T-cell (primary cell): ENCODE results near the gene AGFG2. TPM values are rescaled to one million over a fixed set of nuclear protein-coding genes. Genes with fewer than 3 reads are reported as not detected.

Experiments
- ATAC-seq, 4 experiments: fragments of 200-7000 bp in 3 of 4; fragments of 150-1000 bp in 1 of 4; cut with Tn5 transposase; replicated peaks in 1 of 4; 1 replicate in 3 of 4; 2 replicates in 1 of 4; pipeline ENCODE4 v1.10.0; 2021; ENCODE audit warnings: moderate library complexity in 3 of 4, mild to moderate bottlenecking in 2 of 4, moderate number of reproducible peaks in 1 of 4
- CTCF ChIA-PET, 2 donors: fragments of 300-600 bp; sonication (Branson Sonifier 250); formaldehyde crosslinking; loops; one replicate each; lab custom pipeline; 2022; ENCODE audit warnings: antibody characterized with exemption in 2 of 2; lab: Charles Lee
- POLR2A ChIA-PET, 2 donors: fragments of 300-600 bp; sonication (Branson Sonifier 250); formaldehyde crosslinking; loops; one replicate each; lab custom pipeline; 2022; ENCODE audit warnings: antibody characterized with exemption in 2 of 2; lab: Charles Lee
- DNase-seq, 35 experiments: peaks; one replicate each; pipeline versions ENCODE4 v3.0.0 to v3.0.0-alpha.2; 2013 to 2023
- H3K27ac ChIP-seq: one replicate; pipeline ENCODE4 v1.5.1; 2013; ENCODE audit warnings: low read length
- H3K27me3 ChIP-seq, 2 experiments: replicated peaks in 1 of 2; 1 replicate in 1 of 2; 2 replicates in 1 of 2; pipeline versions ENCODE4 v1.6.1 to v1.7.0; 2013; ENCODE audit warnings: low read length in 1 of 2, mixed read lengths in 1 of 2; ENCODE audit not compliant: control insufficient read depth in 2 of 2, insufficient read depth in 2 of 2; ENCODE audit errors: extremely low read depth in 1 of 2
- H3K36me3 ChIP-seq, 2 donors: 1 replicate in 1 of 2; 2 replicates in 1 of 2; pipeline versions ENCODE4 v1.6.1 to v1.7.0; 2013; ENCODE audit warnings: low read length in 1 of 2; ENCODE audit not compliant: control insufficient read depth in 2 of 2, insufficient read depth in 1 of 2; ENCODE audit errors: extremely low read depth in 1 of 2
- H3K4me1 ChIP-seq, 2 experiments: 1 replicate in 1 of 2; 2 replicates in 1 of 2; pipeline versions ENCODE4 v1.6.1 to v1.7.0; 2013; ENCODE audit warnings: low read length in 2 of 2, mixed read lengths in 1 of 2; ENCODE audit not compliant: insufficient read depth in 2 of 2, control insufficient read depth in 1 of 2; ENCODE audit errors: extremely low read depth in 1 of 2
- H3K4me3 ChIP-seq, 2 donors: 1 replicate in 1 of 2; 2 replicates in 1 of 2; pipeline versions ENCODE4 v1.5.1 to v1.7.0; 2013; ENCODE audit warnings: mild to moderate bottlenecking in 2 of 2, low read length in 1 of 2, moderate library complexity in 1 of 2; ENCODE audit not compliant: control insufficient read depth in 1 of 2; ENCODE audit errors: extremely low read depth in 1 of 2
- H3K9me3 ChIP-seq: 2 replicates; pipeline ENCODE4 v1.7.0; 2013
- H3K27ac Mint-ChIP-seq, 2 donors: one replicate each; pipeline ENCODE4 v1.8.0; 2020 to 2021; ENCODE audit warnings: mild to moderate bottlenecking in 2 of 2, mixed read lengths in 2 of 2
- H3K27me3 Mint-ChIP-seq, 2 donors: one replicate each; pipeline ENCODE4 v1.8.0; 2021 to 2022; ENCODE audit warnings: mixed read lengths in 2 of 2
- H3K36me3 Mint-ChIP-seq: one replicate; pipeline ENCODE4 v1.8.0; 2021; ENCODE audit warnings: mixed read lengths
- H3K4me1 Mint-ChIP-seq, 3 donors: one replicate each; pipeline ENCODE4 v1.8.0; 2020 to 2022; ENCODE audit warnings: mixed read lengths in 3 of 3, mild to moderate bottlenecking in 1 of 3
- H3K4me3 Mint-ChIP-seq, 3 donors: one replicate each; pipeline ENCODE4 v1.8.0; 2020 to 2022; ENCODE audit warnings: mild to moderate bottlenecking in 3 of 3, mixed read lengths in 3 of 3, moderate library complexity in 3 of 3
- H3K9me3 Mint-ChIP-seq, 3 donors: one replicate each; pipeline ENCODE4 v1.8.0; 2020 to 2022; ENCODE audit warnings: mixed read lengths in 3 of 3
- WGBS: methylation state at CpG from one replicate; pipeline ENCODE4 v1.1.5; 2013; ENCODE audit warnings: missing lambda C conversion rate; ENCODE audit not compliant: insufficient coverage; 5-methylcytosine and 5-hydroxymethylcytosine counted together
- total RNA-seq, 35 experiments: library from RNA in 6 of 35; stranded (reverse) in 6 of 35; fragments of 120-200 nt in 1 of 35; gene quantifications; one replicate each; pipeline versions ENCODE4 v1.2.1 to v1.2.4 and lab custom pipeline; 2013 to 2026

AGFG2 gene
- total RNA-seq, 5 donors from 2014 or later (not counting 1 experiment from before 2014, with no cell fraction given), result 26.2 to 54.6 (median 40.2) TPM

- ATAC-seq, result no peak
- Histone ChIP-seq H3K4me3 (no peak overlapping the region), H3K4me1 (peaks cover 14 to 65% of the 10 kb centered on the region in 2 experiments), H3K27ac (no peak overlapping the region), H3K27me3 (no peaks in the 10 kb centered on the region), H3K36me3 (peaks cover 24 to 35% of the 10 kb centered on the region in 2 donors), H3K9me3 (no peaks in the 10 kb centered on the region)
- Mint-ChIP-seq H3K27me3 (no peaks in the 10 kb centered on the region), H3K27ac (peak overlapping the region; percentile 52 to 71), H3K4me3 (peak overlapping the region in 2 of 3 donors; percentile 25 to 71), H3K36me3 (peaks cover 16% of the 10 kb centered on the region), H3K4me1 (peaks cover 20 to 38% (median 38%) of the 10 kb centered on the region in 3 donors), H3K9me3 (no peaks in the 10 kb centered on the region)
- ChIA-PET POLR2A (no interaction called here), CTCF (interaction anchor here (0.5 to 0.7 kb wide), 2 partner anchors 124 to 134 kb away, joined by 4 read pairs; partner anchors contain the start of gene POP7 (in 1 of the 2))
- DNase-seq, result no peak
- WGBS, result 82% methylated on average over 11 of the region's 26 CpGs
These were observed 32.2 kb downstream of the AGFG2 start for GRCh38 chr7:100570954-100571828.

GRCh38 chr7:100571829-100572116 lies 32.8 kb downstream of the AGFG2 start:
- no peak for DNase-seq
- ATAC-seq, result no peak
- POLR2A ChIA-PET, result no interaction called here
- Histone ChIP-seq H3K36me3 (peaks cover 24 to 41% of the 10 kb centered on the region in 2 donors), H3K27me3 (no peaks in the 10 kb centered on the region), H3K4me1 (peaks cover 14 to 65% of the 10 kb centered on the region in 2 experiments), H3K27ac (no peak overlapping the region), H3K4me3 (no peak overlapping the region), H3K9me3 (no peaks in the 10 kb centered on the region)
- H3K36me3 Mint-ChIP-seq, result peaks cover 21% of the 10 kb centered on the region
- peak overlapping the region in 2 of 3 donors; percentile 3 to 13 for H3K4me3 Mint-ChIP-seq
- H3K9me3 Mint-ChIP-seq, result no peaks in the 10 kb centered on the region
- H3K27me3 Mint-ChIP-seq, result no peaks in the 10 kb centered on the region
- CTCF ChIA-PET, result no interaction called here
- 100% methylated on average over 2 of the region's 2 CpGs for WGBS
- peaks cover 25 to 38% (median 38%) of the 10 kb centered on the region in 3 donors for H3K4me1 Mint-ChIP-seq
- peak overlapping the region; percentile 52 to 71 for H3K27ac Mint-ChIP-seq

GRCh38 chr7:100572281-100572948 lies 33.4 kb downstream of the AGFG2 start:
- peaks cover 21% of the 10 kb centered on the region for H3K36me3 Mint-ChIP-seq
- H3K9me3 Mint-ChIP-seq, result no peaks in the 10 kb centered on the region
- no peaks in the 10 kb centered on the region for H3K27me3 ChIP-seq
- H3K27ac ChIP-seq, result no peak overlapping the region
- peak overlapping the region; percentile 52 to 71 for H3K27ac Mint-ChIP-seq
- H3K27me3 Mint-ChIP-seq, result no peaks in the 10 kb centered on the region
- H3K36me3 ChIP-seq, result peaks cover 31 to 47% of the 10 kb centered on the region in 2 donors
- DNase-seq (no peak), ATAC-seq (no peak)
- H3K4me1 ChIP-seq, result peaks cover 14 to 62% of the 10 kb centered on the region in 2 experiments
- H3K4me1 Mint-ChIP-seq, result peaks cover 25 to 38% (median 38%) of the 10 kb centered on the region in 3 donors
- H3K4me3 Mint-ChIP-seq, result peak overlapping the region in 1 of 3 donors; percentile 13
- POLR2A ChIA-PET, result no interaction called here
- WGBS, result 94% methylated on average over 10 of the region's 20 CpGs
- no peaks in the 10 kb centered on the region for H3K9me3 ChIP-seq
- CTCF ChIA-PET, result no interaction called here
- no peak overlapping the region for H3K4me3 ChIP-seq

GRCh38 chr7:100572949-100573675 lies 34.1 kb downstream of the AGFG2 start:
- no peaks in the 10 kb centered on the region for H3K9me3 Mint-ChIP-seq
- H3K36me3 ChIP-seq, result peaks cover 38 to 54% of the 10 kb centered on the region in 2 donors
- ATAC-seq (no peak), DNase-seq (no peak)
- no peak overlapping the region for H3K4me3 ChIP-seq
- no peak overlapping the region for H3K4me3 Mint-ChIP-seq
- no peak overlapping the region for H3K27ac Mint-ChIP-seq
- H3K27ac ChIP-seq, result no peak overlapping the region
- H3K9me3 ChIP-seq, result no peaks in the 10 kb centered on the region
- peaks cover 14 to 56% of the 10 kb centered on the region in 2 experiments for H3K4me1 ChIP-seq
- ChIA-PET POLR2A (no interaction called here), CTCF (no interaction called here)
- H3K27me3 ChIP-seq, result no peaks in the 10 kb centered on the region
- H3K4me1 Mint-ChIP-seq, result peaks cover 25 to 32% (median 32%) of the 10 kb centered on the region in 3 donors
- WGBS, result 95% methylated on average over 26 of the region's 30 CpGs
- H3K27me3 Mint-ChIP-seq, result no peaks in the 10 kb centered on the region
- peaks cover 21% of the 10 kb centered on the region for H3K36me3 Mint-ChIP-seq

GRCh38 chr7:100573691-100574361 lies 34.8 kb downstream of the AGFG2 start, which contains the start of gene SAP25:
Gene SAP25, minus strand, starts transcription at chr7:100573900. Its CDS starts 158 bp downstream, at chr7:100573742.
- Histone ChIP-seq H3K36me3 (peaks cover 39 to 62% of the 10 kb centered on the region in 2 donors), H3K4me3 (no peak within 1 kb of the TSS), H3K27me3 (peaks cover 0 to 2% of the 10 kb centered on the region in 2 experiments), H3K27ac (no peak within 1 kb of the TSS), H3K4me1 (peaks cover 14 to 54% of the 10 kb centered on the region in 2 experiments), H3K9me3 (no peaks in the 10 kb centered on the region)
- no peaks in the 10 kb centered on the region for H3K9me3 Mint-ChIP-seq
- no peak within 1 kb of the TSS for H3K27ac Mint-ChIP-seq
- 96% methylated on average over 68 of the region's 70 CpGs for WGBS
- CTCF ChIA-PET, result interaction anchor here in 1 of 2 donors (0.5 to 0.6 kb wide), 2 partner anchors 117 kb away, joined by 5 to 6 read pairs; no protein-coding TSS in a partner anchor
- ATAC-seq, result no peak
- POLR2A ChIA-PET, result no interaction called here
- H3K27me3 Mint-ChIP-seq, result no peaks in the 10 kb centered on the region
- H3K36me3 Mint-ChIP-seq, result peaks cover 22% of the 10 kb centered on the region
- no peak for DNase-seq
- peaks cover 21 to 27% (median 27%) of the 10 kb centered on the region in 3 donors for H3K4me1 Mint-ChIP-seq
- H3K4me3 Mint-ChIP-seq, result no peak within 1 kb of the TSS
